Gastroesophageal sphincter (tissue), 3 donors: ENCODE measurements around the gene NFIX.
A peak's percentile ranks its signal among the peaks of the same experiment; 100 is the strongest.

ENCODE experiments used
- CTCF ChIP-seq, 4 experiments: fragments of 200-600 bp in 2 of 4; fragments of 450-650 bp in 2 of 4; sonication (generic) in 1 of 4; IDR thresholded peaks; one replicate each; pipeline ENCODE4 v1.5.1; 2017 to 2019; ENCODE audit warnings: antibody characterized with exemption in 4 of 4, mild to moderate bottlenecking in 2 of 4, moderate library complexity in 2 of 4
- POLR2A ChIP-seq, 2 donors: fragments of 450-650 bp; IDR thresholded peaks; one replicate each; pipeline ENCODE4 v1.6.1; 2017; ENCODE audit warnings: antibody characterized with exemption in 2 of 2, mild to moderate bottlenecking in 2 of 2, moderate library complexity in 1 of 2

- TF ChIP-seq CTCF (IDR thresholded peaks at IDR 0.05) = peak in 1 of 4 experiments; percentile 10
- TF ChIP-seq POLR2A (IDR thresholded peaks at IDR 0.05) = no peak
Measured at GRCh38 chr19:13007292-13008045, 12.2 kb downstream of the NFIX start.
